Naive thymus-derived CD4-positive, alpha-beta T cell (primary cell): Measurements from ENCODE around the gene SLIT1. TPM values are rescaled to one million over a fixed set of nuclear protein-coding genes. Genes with fewer than 3 reads are reported as not detected.

Experiments used
- ATAC-seq: fragments of 150-1000 bp; cut with Tn5 transposase; 2 replicates; pipeline ENCODE4 v1.10.0; 2021; ENCODE audit warnings: mild to moderate bottlenecking, moderate library complexity
- CTCF ChIA-PET: fragments of 350-600 bp; sonication (Branson Sonifier 250); formaldehyde crosslinking; loops from one replicate; lab custom pipeline; 2021; ENCODE audit warnings: antibody characterized with exemption; lab: Charles Lee
- POLR2A ChIA-PET: fragments of 350-600 bp; sonication (Branson Sonifier 250); formaldehyde crosslinking; loops from one replicate; lab custom pipeline; 2021; ENCODE audit warnings: antibody characterized with exemption, inconsistent platforms; lab: Charles Lee
- DNase-seq, 9 donors: peaks; one replicate each; pipeline versions ENCODE4 v3.0.0 to v3.0.0-alpha.2; 2020 to 2022; ENCODE audit warnings: mixed read lengths in 1 of 9
- H3K27ac ChIP-seq: one replicate; pipeline ENCODE4 v1.7.0; 2013; ENCODE audit warnings: mild to moderate bottlenecking, low read depth, low read length, moderate library complexity
- H3K27me3 ChIP-seq, 2 donors: one replicate each; pipeline ENCODE4 v1.7.0; 2013; ENCODE audit warnings: low read length in 2 of 2, mild to moderate bottlenecking in 2 of 2, moderate library complexity in 2 of 2; ENCODE audit not compliant: control insufficient read depth in 2 of 2, insufficient read depth in 2 of 2
- H3K36me3 ChIP-seq, 3 experiments: 1 replicate in 2 of 3; 2 replicates in 1 of 3; pipeline ENCODE4 v1.7.0; 2013; ENCODE audit warnings: low read length in 3 of 3, mild to moderate bottlenecking in 3 of 3, moderate library complexity in 1 of 3; ENCODE audit not compliant: insufficient read depth in 3 of 3, control insufficient read depth in 2 of 3
- H3K4me1 ChIP-seq, 2 donors: one replicate each; pipeline ENCODE4 v1.7.0; 2013; ENCODE audit warnings: low read length in 2 of 2, mild to moderate bottlenecking in 2 of 2, moderate library complexity in 1 of 2; ENCODE audit not compliant: control insufficient read depth in 2 of 2, insufficient read depth in 2 of 2
- H3K4me3 ChIP-seq: 2 replicates; pipeline ENCODE4 v1.7.0; 2013; ENCODE audit warnings: mild to moderate bottlenecking, low read length
- H3K9me3 ChIP-seq, 3 experiments: 1 replicate in 2 of 3; 2 replicates in 1 of 3; pipeline ENCODE4 v1.7.0; 2013; ENCODE audit warnings: low read length in 3 of 3; ENCODE audit not compliant: control insufficient read depth in 2 of 3
- H3K27ac Mint-ChIP-seq, 9 donors: one replicate each; pipeline ENCODE4 v1.8.0; 2020 to 2022; ENCODE audit warnings: mixed read lengths in 9 of 9, mild to moderate bottlenecking in 8 of 9, moderate library complexity in 5 of 9, inconsistent platforms in 2 of 9
- H3K27me3 Mint-ChIP-seq, 5 donors: one replicate each; pipeline ENCODE4 v1.8.0; 2021 to 2022; ENCODE audit warnings: mixed read lengths in 5 of 5, mild to moderate bottlenecking in 1 of 5
- H3K36me3 Mint-ChIP-seq, 5 donors: one replicate each; pipeline ENCODE4 v1.8.0; 2020 to 2022; ENCODE audit warnings: mixed read lengths in 5 of 5, mild to moderate bottlenecking in 3 of 5, inconsistent platforms in 1 of 5
- H3K4me1 Mint-ChIP-seq, 7 donors: one replicate each; pipeline ENCODE4 v1.8.0; 2020 to 2022; ENCODE audit warnings: mixed read lengths in 7 of 7, mild to moderate bottlenecking in 3 of 7, inconsistent platforms in 1 of 7
- H3K4me3 Mint-ChIP-seq, 10 donors: one replicate each; pipeline ENCODE4 v1.8.0; 2020 to 2022; ENCODE audit warnings: mild to moderate bottlenecking in 10 of 10, mixed read lengths in 10 of 10, moderate library complexity in 6 of 10, inconsistent platforms in 2 of 10
- H3K9me3 Mint-ChIP-seq, 11 donors: one replicate each; pipeline ENCODE4 v1.8.0; 2020 to 2022; ENCODE audit warnings: mixed read lengths in 11 of 11, mild to moderate bottlenecking in 4 of 11, inconsistent platforms in 1 of 11, moderate library complexity in 1 of 11
- intact Hi-C, 2 donors: fragments of 100-400 bp; cut with micrococcal nuclease; formaldehyde crosslinking; loops; one replicate each; pipeline ENCODE4 v1.15.1; 2023
- polyA plus RNA-seq, 2 donors: library from polyadenylated mRNA; unstranded; fragments of 300-500 nt; fragmentation: Illumina TruSeq; gene quantifications; one replicate each; pipeline ENCODE4 v1.2.3, GENCODE V29; 2021
- total RNA-seq, 6 experiments: library from RNA in 5 of 6; stranded (reverse) in 5 of 6; gene quantifications; 1 replicate in 5 of 6; 2 replicates in 1 of 6; pipeline ENCODE4 v1.2.3 and lab custom pipeline; 2021 to 2026

Gene SLIT1
- total and polyA plus RNA-seq, 7 experiments from 2014 or later = 0.19 to 0.88 (median 0.44) TPM; not detected in 2

DNA sequence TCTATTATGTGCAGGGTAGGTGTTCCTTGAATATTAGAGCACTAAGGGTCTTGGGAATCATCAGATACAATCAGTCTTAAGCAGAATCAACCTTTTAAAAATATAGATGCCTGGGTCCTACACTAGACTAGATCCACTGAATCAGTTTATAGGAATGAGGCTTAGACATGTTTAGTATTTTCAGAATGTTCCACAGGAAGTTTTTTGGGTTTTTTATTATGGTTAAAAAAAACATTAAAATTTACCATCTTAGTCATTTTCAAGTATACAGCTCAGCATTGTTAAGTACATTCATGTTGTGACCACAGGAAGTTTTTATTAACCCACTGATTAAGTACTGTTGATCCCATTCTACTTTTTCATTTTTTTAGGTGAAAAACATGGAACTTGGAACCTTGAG, 217.9 kb downstream of the SLIT1 start:
- ChIA-PET CTCF (no interaction called here), POLR2A (no interaction called here)
- H3K27ac Mint-ChIP-seq = no peak overlapping the region
- H3K36me3 Mint-ChIP-seq = peaks cover 0 to 22% (median 12%) of the 10 kb centered on the region in 5 donors
- H3K27ac ChIP-seq = no peak overlapping the region
- H3K9me3 Mint-ChIP-seq = no peaks in the 10 kb centered on the region
- H3K27me3 Mint-ChIP-seq = no peaks in the 10 kb centered on the region
- intact Hi-C loops = no loop called here
- no peaks in the 10 kb centered on the region for H3K36me3 ChIP-seq
- peaks cover 0 to 7% (median 0%) of the 10 kb centered on the region in 7 donors for H3K4me1 Mint-ChIP-seq
- no peaks in the 10 kb centered on the region for H3K9me3 ChIP-seq
- ATAC-seq (no peak), DNase-seq (no peak)
- no peaks in the 10 kb centered on the region for H3K4me1 ChIP-seq
- H3K4me3 ChIP-seq = no peak overlapping the region
- H3K4me3 Mint-ChIP-seq = no peak overlapping the region
- H3K27me3 ChIP-seq = no peaks in the 10 kb centered on the region

DNA sequence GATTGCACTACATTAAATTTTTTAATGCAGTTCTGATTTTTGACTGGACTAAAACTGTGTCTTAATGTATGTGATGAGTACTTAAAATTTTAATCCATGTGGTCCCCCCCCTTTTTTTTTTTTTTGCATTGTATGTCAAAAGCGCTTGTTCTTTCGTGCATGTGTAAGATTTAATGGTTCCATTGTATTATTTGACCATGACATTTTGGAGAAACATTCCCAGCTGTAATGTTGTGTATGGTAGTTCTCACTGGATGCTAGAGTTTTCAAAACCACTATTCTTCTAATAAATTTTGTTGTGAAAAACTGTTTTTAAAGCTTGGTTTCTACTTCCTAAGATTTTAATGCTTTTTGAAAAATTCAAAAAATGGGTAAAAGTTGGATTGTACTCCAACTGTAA, 221.6 kb downstream of the SLIT1 start:
- no peaks in the 10 kb centered on the region for H3K27me3 ChIP-seq
- DNase-seq = no peak
- Mint-ChIP-seq H3K27me3 (no peaks in the 10 kb centered on the region), H3K27ac (no peak overlapping the region), H3K36me3 (peaks cover 0 to 24% (median 8%) of the 10 kb centered on the region in 5 donors), H3K4me3 (no peak overlapping the region), H3K4me1 (peaks cover 0 to 4% (median 0%) of the 10 kb centered on the region in 7 donors), H3K9me3 (no peaks in the 10 kb centered on the region)
- CTCF ChIA-PET = no interaction called here
- no peaks in the 10 kb centered on the region for H3K9me3 ChIP-seq
- no peak overlapping the region for H3K4me3 ChIP-seq
- POLR2A ChIA-PET = no interaction called here
- no peak for ATAC-seq
- intact Hi-C loops = no loop called here
- no peaks in the 10 kb centered on the region for H3K4me1 ChIP-seq
- H3K27ac ChIP-seq = no peak overlapping the region
- peaks cover 0 to 4% (median 0%) of the 10 kb centered on the region in 3 experiments for H3K36me3 ChIP-seq

DNA sequence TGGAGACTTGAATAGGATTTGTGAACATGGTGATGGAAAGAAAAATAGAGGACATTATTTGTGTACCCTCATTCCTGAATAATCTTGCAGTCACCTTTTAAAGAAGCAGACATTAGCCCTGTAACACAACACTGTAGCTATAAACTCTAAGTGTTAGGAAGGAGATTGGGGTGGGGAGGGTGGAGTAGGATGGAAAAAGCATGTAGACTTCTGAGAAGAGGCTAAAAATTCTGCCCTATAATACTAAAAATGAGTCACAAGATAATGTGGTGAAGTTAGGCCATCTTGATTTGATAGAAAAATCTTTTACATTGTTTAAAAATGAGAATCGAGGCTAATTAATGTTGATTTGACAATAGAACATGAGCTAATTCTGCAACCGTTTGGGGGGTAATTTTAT, 224.9 kb downstream of the SLIT1 start:
- Mint-ChIP-seq H3K36me3 (peaks cover 0 to 26% (median 4%) of the 10 kb centered on the region in 5 donors), H3K9me3 (no peaks in the 10 kb centered on the region), H3K27me3 (no peaks in the 10 kb centered on the region), H3K27ac (peak overlapping the region in 2 of 9 donors; percentile 8 to 30), H3K4me3 (no peak overlapping the region), H3K4me1 (peaks cover 0 to 3% (median 0%) of the 10 kb centered on the region in 7 donors)
- no peaks in the 10 kb centered on the region for H3K27me3 ChIP-seq
- no peak overlapping the region for H3K4me3 ChIP-seq
- DNase-seq (no peak), ATAC-seq (no peak)
- no peak overlapping the region for H3K27ac ChIP-seq
- intact Hi-C loops = no loop called here
- H3K36me3 ChIP-seq = peaks cover 0 to 10% (median 6%) of the 10 kb centered on the region in 3 experiments
- CTCF ChIA-PET = no interaction called here
- no peaks in the 10 kb centered on the region for H3K9me3 ChIP-seq
- no peaks in the 10 kb centered on the region for H3K4me1 ChIP-seq
- POLR2A ChIA-PET = no interaction called here

DNA sequence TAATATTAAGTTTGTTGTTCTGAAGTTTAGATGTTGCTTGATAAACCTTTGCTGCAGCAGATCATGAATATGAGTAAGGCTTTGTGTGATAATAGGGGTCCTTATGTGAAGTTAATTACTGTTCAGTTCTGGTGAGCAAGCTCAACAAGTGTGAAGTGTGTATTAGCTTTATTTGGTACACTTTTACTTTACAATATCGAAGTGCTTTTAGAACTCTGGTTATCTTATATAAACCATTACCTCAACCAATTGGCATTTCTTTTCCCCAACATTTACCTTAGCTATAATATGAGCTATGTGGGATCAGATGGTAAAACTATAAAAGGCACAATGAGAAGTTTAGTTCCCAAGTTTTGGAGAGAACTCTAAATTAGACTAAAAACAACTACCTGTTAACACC, 226.0 kb downstream of the SLIT1 start:
- Mint-ChIP-seq H3K4me1 (peaks cover 0 to 3% (median 0%) of the 10 kb centered on the region in 7 donors), H3K27me3 (no peaks in the 10 kb centered on the region), H3K9me3 (no peaks in the 10 kb centered on the region), H3K27ac (no peak overlapping the region), H3K36me3 (peaks cover 8 to 35% (median 8%) of the 10 kb centered on the region in 5 donors), H3K4me3 (no peak overlapping the region)
- no peak for DNase-seq
- Histone ChIP-seq H3K9me3 (no peaks in the 10 kb centered on the region), H3K4me3 (no peak overlapping the region), H3K4me1 (no peaks in the 10 kb centered on the region), H3K27ac (no peak overlapping the region), H3K36me3 (peaks cover 10 to 21% (median 15%) of the 10 kb centered on the region in 3 experiments), H3K27me3 (no peaks in the 10 kb centered on the region)
- intact Hi-C loops = no loop called here
- no peak for ATAC-seq
- POLR2A ChIA-PET = no interaction called here
- CTCF ChIA-PET = interaction anchor here (0.9 kb wide), 1 partner anchor 49 kb away, joined by 3 read pairs; no protein-coding TSS in a partner anchor

DNA sequence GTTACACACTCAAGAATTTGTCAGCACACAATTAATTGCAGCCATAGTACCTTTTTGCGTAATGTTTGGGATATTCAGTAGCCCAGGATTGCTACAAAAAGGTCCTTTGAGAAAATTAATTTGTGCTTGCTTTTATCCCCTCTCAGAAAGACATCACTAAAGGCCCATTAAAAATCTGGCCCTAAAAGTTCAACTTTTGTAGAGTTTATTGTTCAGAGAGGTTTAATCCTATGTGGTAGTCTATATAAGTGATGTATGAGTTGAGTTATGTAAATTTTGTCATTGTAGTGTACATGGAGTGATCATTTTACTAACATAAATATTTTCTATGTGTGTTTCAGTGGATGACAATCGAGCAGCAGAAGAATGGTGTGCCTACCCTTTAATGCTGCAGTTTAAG, 227.7 kb downstream of the SLIT1 start:
- CTCF ChIA-PET = interaction anchor here (0.6 kb wide), 1 partner anchor 139 kb away, joined by 3 read pairs; no protein-coding TSS in a partner anchor
- Mint-ChIP-seq H3K27me3 (no peaks in the 10 kb centered on the region), H3K27ac (no peak overlapping the region)

DNA sequence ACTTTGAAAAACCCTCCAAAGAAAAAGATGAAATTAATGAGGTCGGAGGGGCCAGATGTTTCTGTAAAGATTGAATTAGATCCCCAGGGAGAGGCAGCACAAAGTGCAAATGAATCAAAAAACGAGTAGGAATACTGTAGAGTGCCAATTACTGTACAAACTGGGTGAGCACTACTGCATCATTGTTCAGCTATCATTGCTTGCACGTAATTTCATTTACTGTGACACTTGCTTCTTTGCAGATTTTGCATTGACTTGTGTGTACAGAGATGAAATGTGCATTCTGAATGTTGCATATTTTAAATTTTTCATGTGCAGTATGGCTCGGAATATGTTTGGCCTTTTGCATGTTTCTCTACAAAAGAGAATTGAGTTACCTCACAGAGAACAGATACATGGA, 230.0 kb downstream of the SLIT1 start:
- Histone ChIP-seq H3K4me3 (no peak overlapping the region), H3K27ac (no peak overlapping the region), H3K9me3 (no peaks in the 10 kb centered on the region), H3K4me1 (no peaks in the 10 kb centered on the region), H3K27me3 (no peaks in the 10 kb centered on the region), H3K36me3 (peaks cover 10 to 36% (median 15%) of the 10 kb centered on the region in 3 experiments)
- Mint-ChIP-seq H3K4me1 (peaks cover 0 to 6% (median 0%) of the 10 kb centered on the region in 7 donors), H3K9me3 (no peaks in the 10 kb centered on the region), H3K27me3 (no peaks in the 10 kb centered on the region), H3K4me3 (no peak overlapping the region), H3K27ac (no peak overlapping the region), H3K36me3 (peaks cover 8 to 47% (median 24%) of the 10 kb centered on the region in 5 donors)
- DNase-seq (no peak), ATAC-seq (no peak)
- CTCF ChIA-PET = no interaction called here
- POLR2A ChIA-PET = no interaction called here
- intact Hi-C loops = no loop called here

More for the DNA sequence above, 227.7 kb downstream of the SLIT1 start:
- Histone ChIP-seq H3K4me1 (no peaks in the 10 kb centered on the region), H3K9me3 (no peaks in the 10 kb centered on the region), H3K27ac (no peak overlapping the region), H3K4me3 (no peak overlapping the region), H3K27me3 (no peaks in the 10 kb centered on the region), H3K36me3 (peaks cover 10 to 29% (median 15%) of the 10 kb centered on the region in 3 experiments)
- Mint-ChIP-seq H3K36me3 (peaks cover 8 to 43% (median 17%) of the 10 kb centered on the region in 5 donors), H3K9me3 (no peaks in the 10 kb centered on the region), H3K4me1 (peaks cover 0 to 3% (median 0%) of the 10 kb centered on the region in 7 donors), H3K4me3 (no peak overlapping the region)
- POLR2A ChIA-PET = no interaction called here
- ATAC-seq (no peak), DNase-seq (no peak)
- intact Hi-C loops = no loop called here

DNA sequence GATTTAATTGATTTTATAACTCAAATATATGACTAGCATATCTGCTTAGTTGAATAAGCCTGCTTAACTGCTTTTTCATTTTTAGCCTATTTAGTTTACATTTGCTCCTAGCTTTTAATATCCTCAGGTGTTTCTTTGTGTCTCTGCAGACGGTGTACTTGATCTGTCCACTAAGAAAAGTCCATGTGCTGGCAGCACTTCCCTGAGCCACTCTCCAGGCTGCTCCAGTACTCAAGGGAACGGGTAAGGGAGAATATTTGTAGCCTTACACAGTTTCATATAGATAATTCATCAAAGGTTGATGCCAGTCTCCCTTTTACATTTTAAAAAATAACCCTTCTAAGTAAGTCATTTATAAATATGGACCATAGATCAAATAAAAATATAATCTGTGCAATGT, 233.8 kb downstream of the SLIT1 start:
- no peak overlapping the region for H3K4me3 ChIP-seq
- peak overlapping the region in 4 of 9 donors; percentile 5 to 59 (median 8) for H3K27ac Mint-ChIP-seq
- no peak overlapping the region for H3K27ac ChIP-seq
- H3K27me3 ChIP-seq = no peaks in the 10 kb centered on the region
- DNase-seq (no peak), ATAC-seq (no peak)
- peaks cover 8 to 43% (median 29%) of the 10 kb centered on the region in 5 donors for H3K36me3 Mint-ChIP-seq
- peaks cover 0 to 6% of the 10 kb centered on the region in 2 donors for H3K4me1 ChIP-seq
- CTCF ChIA-PET = no interaction called here
- H3K9me3 Mint-ChIP-seq = no peaks in the 10 kb centered on the region
- H3K4me3 Mint-ChIP-seq = no peak overlapping the region
- no peaks in the 10 kb centered on the region for H3K27me3 Mint-ChIP-seq
- POLR2A ChIA-PET = no interaction called here
- intact Hi-C loops = no loop called here
- H3K9me3 ChIP-seq = no peaks in the 10 kb centered on the region
- peaks cover 5 to 35% (median 23%) of the 10 kb centered on the region in 7 donors for H3K4me1 Mint-ChIP-seq
- H3K36me3 ChIP-seq = peaks cover 10 to 32% (median 15%) of the 10 kb centered on the region in 3 experiments
